A375 (cell line): ENCODE measurements around the gene MLN. TPM values are rescaled to one million over a fixed set of nuclear protein-coding genes. Genes with fewer than 3 reads are reported as not detected.

ENCODE experiments used
- total RNA-seq: library from RNA; depleted of rRNA; stranded (reverse); fragments of >200 nt; shearing (Covaris generic); gene quantifications from 2 replicates; pipeline ENCODE4 v1.2.3, GENCODE V29; 2014; rRNA removed

Gene MLN, protein sequence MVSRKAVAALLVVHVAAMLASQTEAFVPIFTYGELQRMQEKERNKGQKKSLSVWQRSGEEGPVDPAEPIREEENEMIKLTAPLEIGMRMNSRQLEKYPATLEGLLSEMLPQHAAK
- not detected in 2 replicates for total RNA-seq

GRCh38 chr6:33803571-33804053 is at the start of gene MLN:
MLN (minus strand) TSS chr6:33804003; CDS start chr6:33801163, 2,840 bp downstream.

GRCh38 chr6:33788694-33789549 is 14.9 kb downstream of the MLN start, which contains the start of gene LEMD2:
LEMD2 (minus strand) TSS chr6:33789130; CDS start chr6:33789116, 14 bp downstream.

DNA sequence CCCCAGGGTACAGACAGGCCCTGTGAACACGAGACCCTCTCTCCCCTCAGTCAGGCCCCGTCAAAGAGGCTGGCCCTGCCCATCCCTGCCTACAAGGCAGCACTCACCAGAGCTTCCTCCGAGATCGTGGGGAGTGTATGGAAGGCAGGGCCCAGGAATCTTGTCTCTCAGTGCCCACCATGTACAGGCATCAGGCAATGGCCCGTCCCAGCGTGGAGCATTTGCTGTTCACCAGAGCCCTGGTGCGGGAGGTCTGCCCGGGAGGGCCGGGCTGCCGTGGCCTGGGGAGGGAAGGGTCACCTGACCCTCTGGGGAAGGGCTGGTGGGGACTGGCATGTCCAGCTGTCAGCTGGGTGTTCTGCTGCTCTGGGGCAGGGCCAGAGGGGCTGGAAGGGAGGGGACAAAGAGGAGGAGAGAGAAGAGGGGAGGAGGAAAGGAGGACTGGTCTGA is 57.1 kb downstream of the MLN start, which contains the start of gene IP6K3:
Gene IP6K3, minus strand, starts transcription at position 255 of the 450 bp plus-strand sequence. CDS start 11,429 bp downstream, outside the sequence.

Other genes starting within 250 kb of the MLN start
- gene BAK1, start 223.7 kb downstream of the MLN start, total RNA-seq = 9.9 and 10.7 TPM in 2 replicates
- gene ITPR3, start 182.7 kb downstream of the MLN start, total RNA-seq = 35.4 and 35.8 TPM in 2 replicates
- gene UQCC2, start 92.3 kb downstream of the MLN start, total RNA-seq = 41.8 and 49.2 TPM in 2 replicates
- not detected in 2 replicates for gene IP6K3, start 57.1 kb downstream of the MLN start, total RNA-seq
- 47.4 and 55.1 TPM in 2 replicates for gene LEMD2, start 14.9 kb downstream of the MLN start, total RNA-seq